ENCODE measurements around the gene GABRR3.

The GABRR3 gene

GRCh38 chr3:98035208-98035607 is at the start of gene GABRR3:
Gene GABRR3, minus strand, starts transcription at chr3:98035315. Its CDS starts 328 bp downstream, at chr3:98034987.
- no peak for TF ChIP-seq ZFX (IDR thresholded peaks at IDR 0.05; ENCODE audit: borderline replicate concordance)
- TF ChIP-seq, protein P1, sequence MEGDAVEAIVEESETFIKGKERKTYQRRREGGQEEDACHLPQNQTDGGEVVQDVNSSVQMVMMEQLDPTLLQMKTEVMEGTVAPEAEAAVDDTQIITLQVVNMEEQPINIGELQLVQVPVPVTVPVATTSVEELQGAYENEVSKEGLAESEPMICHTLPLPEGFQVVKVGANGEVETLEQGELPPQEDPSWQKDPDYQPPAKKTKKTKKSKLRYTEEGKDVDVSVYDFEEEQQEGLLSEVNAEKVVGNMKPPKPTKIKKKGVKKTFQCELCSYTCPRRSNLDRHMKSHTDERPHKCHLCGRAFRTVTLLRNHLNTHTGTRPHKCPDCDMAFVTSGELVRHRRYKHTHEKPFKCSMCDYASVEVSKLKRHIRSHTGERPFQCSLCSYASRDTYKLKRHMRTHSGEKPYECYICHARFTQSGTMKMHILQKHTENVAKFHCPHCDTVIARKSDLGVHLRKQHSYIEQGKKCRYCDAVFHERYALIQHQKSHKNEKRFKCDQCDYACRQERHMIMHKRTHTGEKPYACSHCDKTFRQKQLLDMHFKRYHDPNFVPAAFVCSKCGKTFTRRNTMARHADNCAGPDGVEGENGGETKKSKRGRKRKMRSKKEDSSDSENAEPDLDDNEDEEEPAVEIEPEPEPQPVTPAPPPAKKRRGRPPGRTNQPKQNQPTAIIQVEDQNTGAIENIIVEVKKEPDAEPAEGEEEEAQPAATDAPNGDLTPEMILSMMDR (IDR thresholded peaks at IDR 0.05) = no peak
- no peak within 1 kb of the TSS for H3K27ac ChIP-seq

DNA sequence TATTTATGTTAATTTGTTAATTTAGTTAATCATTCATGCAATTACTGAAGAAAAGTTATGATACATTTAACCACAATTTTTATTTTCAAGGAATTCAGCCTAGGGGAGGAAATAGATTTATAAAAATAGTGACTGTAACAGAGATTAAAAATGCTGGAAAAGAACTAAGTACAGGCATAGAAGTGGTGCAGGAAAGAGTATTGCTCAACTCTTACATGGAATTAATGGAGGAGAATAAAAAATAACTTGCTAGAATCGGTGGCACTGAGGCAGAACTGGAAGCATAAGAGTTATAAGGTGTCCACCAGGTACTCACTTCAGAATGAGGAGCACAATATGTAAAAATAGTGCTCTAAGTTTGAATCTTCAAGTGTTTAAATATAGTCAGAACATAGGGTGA is 38.4 kb upstream of the GABRR3 start:
- TF ChIP-seq ZFX (IDR thresholded peaks at IDR 0.05; ENCODE audit: borderline replicate concordance) = no peak
- TF ChIP-seq, protein P1 (IDR thresholded peaks at IDR 0.05) = no peak
- no peak overlapping the region for H3K27ac ChIP-seq

GRCh38 chr3:98070840-98071239 is 35.7 kb upstream of the GABRR3 start:
- TF ChIP-seq, protein P1 (IDR thresholded peaks at IDR 0.05) = no peak
- TF ChIP-seq ZFX (IDR thresholded peaks at IDR 0.05; ENCODE audit: borderline replicate concordance) = no peak
- no peak overlapping the region for H3K27ac ChIP-seq

- no peak overlapping the region for H3K27ac ChIP-seq
- TF ChIP-seq, protein P1 (IDR thresholded peaks at IDR 0.05) = peak; percentile 46
- TF ChIP-seq ZFX (IDR thresholded peaks at IDR 0.05; ENCODE audit: borderline replicate concordance) = no peak
These were observed 33.7 kb upstream of the GABRR3 start for GRCh38 chr3:98068824-98069223.

GRCh38 chr3:98058244-98058960 is 23.3 kb upstream of the GABRR3 start:
- no peak overlapping the region for H3K27ac ChIP-seq
- TF ChIP-seq, protein P1 (IDR thresholded peaks at IDR 0.05) = no peak
- no peak for TF ChIP-seq ZFX (IDR thresholded peaks at IDR 0.05; ENCODE audit: borderline replicate concordance)

GRCh38 chr3:98057631-98058030 is 22.5 kb upstream of the GABRR3 start:
- no peak for TF ChIP-seq ZFX (IDR thresholded peaks at IDR 0.05; ENCODE audit: borderline replicate concordance)
- TF ChIP-seq, protein P1 (IDR thresholded peaks at IDR 0.05) = no peak
- no peak overlapping the region for H3K27ac ChIP-seq

DNA sequence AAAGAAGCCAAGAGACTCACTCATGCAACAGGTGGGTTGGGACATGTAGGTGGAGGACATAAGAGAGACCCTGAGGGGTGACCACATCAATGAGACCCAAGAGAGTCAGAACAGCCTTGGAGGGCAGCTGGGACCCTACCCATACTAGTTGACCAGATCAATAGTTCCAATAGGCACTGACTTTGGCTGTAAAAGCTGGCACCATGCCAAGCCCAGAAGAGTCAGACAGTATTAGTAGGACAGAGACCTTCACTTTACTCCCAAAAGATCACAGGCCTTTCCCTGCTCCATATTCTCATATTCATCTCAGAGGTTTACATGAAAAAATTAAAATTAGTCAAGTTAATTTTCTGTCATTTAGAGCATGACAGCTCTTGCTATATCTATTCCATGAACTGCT is 20.9 kb upstream of the GABRR3 start:
- H3K27ac ChIP-seq = no peak overlapping the region
- TF ChIP-seq, protein P1 (IDR thresholded peaks at IDR 0.05) = no peak
- no peak for TF ChIP-seq ZFX (IDR thresholded peaks at IDR 0.05; ENCODE audit: borderline replicate concordance)
